ENCODE measurements around the gene TLR9.

DNA sequence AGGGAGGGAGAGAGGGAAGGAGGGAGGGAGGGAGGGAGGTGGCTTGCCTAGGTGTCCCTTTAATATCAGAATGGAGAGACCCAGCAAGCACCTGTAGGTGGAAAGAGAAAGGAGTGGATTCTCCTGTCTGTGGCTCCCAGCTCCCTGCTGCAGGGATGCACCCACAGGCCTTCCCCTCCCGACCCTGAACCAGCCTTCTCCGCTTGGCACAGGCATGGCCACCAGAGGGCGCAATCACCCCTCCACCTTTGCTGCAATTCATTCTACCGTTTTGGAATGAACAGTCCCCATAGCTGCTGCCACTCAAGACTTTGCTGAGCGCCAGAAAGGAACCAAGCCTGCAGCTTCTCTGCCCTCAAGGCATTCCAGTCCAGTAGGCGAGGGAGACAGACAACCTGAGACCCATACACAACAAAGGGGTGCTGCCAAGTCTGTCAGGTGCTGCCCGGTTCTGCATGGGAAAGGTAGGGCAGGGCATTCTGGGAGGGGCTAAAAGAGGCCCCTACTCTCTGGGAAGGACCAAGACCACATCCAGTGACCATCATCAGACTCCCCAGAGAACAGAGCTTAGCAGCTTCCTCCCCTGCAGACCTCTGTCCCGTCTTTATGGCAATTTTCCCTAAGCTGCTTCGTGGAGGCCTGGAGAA lies 4.9 kb downstream of the TLR9 start:
- TF ChIP-seq, protein P1, sequence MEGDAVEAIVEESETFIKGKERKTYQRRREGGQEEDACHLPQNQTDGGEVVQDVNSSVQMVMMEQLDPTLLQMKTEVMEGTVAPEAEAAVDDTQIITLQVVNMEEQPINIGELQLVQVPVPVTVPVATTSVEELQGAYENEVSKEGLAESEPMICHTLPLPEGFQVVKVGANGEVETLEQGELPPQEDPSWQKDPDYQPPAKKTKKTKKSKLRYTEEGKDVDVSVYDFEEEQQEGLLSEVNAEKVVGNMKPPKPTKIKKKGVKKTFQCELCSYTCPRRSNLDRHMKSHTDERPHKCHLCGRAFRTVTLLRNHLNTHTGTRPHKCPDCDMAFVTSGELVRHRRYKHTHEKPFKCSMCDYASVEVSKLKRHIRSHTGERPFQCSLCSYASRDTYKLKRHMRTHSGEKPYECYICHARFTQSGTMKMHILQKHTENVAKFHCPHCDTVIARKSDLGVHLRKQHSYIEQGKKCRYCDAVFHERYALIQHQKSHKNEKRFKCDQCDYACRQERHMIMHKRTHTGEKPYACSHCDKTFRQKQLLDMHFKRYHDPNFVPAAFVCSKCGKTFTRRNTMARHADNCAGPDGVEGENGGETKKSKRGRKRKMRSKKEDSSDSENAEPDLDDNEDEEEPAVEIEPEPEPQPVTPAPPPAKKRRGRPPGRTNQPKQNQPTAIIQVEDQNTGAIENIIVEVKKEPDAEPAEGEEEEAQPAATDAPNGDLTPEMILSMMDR (IDR thresholded peaks at IDR 0.05), result peak in 1 of 3 donors; percentile 49
- TF ChIP-seq POLR2A (IDR thresholded peaks at IDR 0.05), result no peak

All from lower leg skin (tissue), 3 donors.